ENCODE results near the gene C16orf78. TPM values are rescaled to one million over a fixed set of nuclear protein-coding genes. Genes with fewer than 3 reads are reported as not detected.
"Not testable (repeated sequence)": the region's sequence is repeated elsewhere in the genome, so short reads cannot be mapped to it uniquely, and the experiment has no call there.

C16orf78 gene
- total RNA-seq, 2 donors from 2014 or later: not detected

DNA sequence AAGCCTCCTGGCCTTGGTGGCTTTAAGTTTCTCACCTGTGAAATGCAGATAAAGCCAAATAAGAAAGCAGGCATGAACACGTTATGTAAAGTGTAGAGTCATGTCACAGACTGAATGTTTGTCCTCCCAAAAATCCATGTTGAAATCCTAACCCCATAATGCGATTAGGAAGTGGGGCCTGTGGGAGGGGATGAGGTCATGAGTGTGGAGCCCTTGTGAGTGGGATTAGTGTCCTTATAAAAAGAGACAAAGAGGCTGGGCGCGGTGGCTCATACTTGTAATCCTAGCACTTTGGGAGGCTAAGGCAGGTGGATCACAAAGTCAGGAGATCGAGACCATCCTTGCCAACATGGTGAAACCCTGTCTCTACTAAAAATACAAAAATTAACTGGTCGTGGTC is 19.5 kb upstream of the C16orf78 start:
- Mint-ChIP-seq H3K36me3 (ENCODE audit: low read depth) (no peaks in the 10 kb centered on the region), H3K27ac (no peak overlapping the region), H3K4me1 (no peaks in the 10 kb centered on the region), H3K27me3 (peaks cover 40% of the 10 kb centered on the region), H3K4me3 (no peak overlapping the region)
- ATAC-seq: no peak
- DNase-seq: no peak
- H3K9me3 ChIP-seq (ENCODE audit: control insufficient read depth, low read length, poor library complexity, severe bottlenecking): no peaks in the 10 kb centered on the region

DNA sequence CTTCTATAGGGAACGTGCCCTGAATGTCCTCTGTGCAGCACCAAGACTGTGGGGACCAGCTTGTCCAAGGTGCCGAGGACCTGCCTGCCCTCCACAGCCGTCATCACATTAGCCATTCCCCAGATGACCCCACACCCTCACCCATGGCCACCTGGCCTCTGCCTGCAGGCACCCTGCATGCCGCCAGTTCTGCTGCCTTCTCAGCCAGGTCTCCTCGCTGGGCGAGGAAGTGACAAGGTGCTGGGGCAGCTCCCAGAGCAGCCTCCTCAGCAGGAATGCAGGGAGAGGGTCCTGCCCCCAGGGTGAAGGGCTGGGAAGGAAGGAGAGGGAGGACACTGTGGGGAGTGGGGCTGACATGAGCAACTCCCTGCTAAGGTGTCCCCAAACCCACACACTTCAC is 18.6 kb upstream of the C16orf78 start:
- Mint-ChIP-seq H3K4me1 (no peaks in the 10 kb centered on the region), H3K4me3 (no peak overlapping the region), H3K27me3 (peaks cover 40% of the 10 kb centered on the region), H3K36me3 (ENCODE audit: low read depth) (no peaks in the 10 kb centered on the region), H3K27ac (no peak overlapping the region)
- no peak for DNase-seq
- no peaks in the 10 kb centered on the region for H3K9me3 ChIP-seq (ENCODE audit: control insufficient read depth, low read length, poor library complexity, severe bottlenecking)
- no peak for ATAC-seq

DNA sequence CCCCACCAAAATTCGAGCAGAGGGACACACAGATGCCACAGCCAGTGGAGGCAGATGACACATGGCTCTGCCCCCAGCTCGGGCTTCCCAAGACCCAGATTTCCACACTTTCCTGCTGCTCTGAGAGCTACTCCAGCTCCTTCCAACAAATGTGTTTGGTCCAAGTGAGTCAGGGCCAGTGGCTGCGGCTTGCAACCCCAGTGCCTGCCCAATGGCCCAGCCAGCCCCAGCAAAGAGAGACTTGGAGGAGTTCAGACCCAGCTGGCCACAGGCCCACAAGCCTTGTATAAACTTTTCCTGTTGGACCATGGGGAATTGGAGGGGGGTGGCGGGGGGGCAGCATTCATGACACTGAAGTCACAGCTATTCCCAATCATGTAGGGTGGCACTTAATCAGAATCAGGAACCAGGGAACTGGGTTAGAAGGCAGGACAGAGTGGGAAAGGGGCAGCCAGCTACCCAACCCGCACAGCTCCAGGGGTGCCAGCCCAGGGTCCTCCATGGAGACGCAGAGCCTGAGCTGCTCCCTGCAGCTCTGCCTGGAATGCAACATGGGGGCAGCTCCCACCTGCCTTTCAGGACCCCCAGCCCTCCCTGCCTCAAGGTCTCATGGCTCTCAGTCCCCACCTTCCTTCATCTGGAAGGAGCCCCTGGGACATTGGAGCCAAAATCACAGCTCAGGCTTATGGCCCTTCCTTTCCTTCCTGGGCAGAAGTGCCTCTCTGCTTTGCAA is 17.5 kb upstream of the C16orf78 start:
- Mint-ChIP-seq H3K27ac (no peak overlapping the region), H3K27me3 (peaks cover 33% of the 10 kb centered on the region), H3K4me1 (no peaks in the 10 kb centered on the region), H3K4me3 (no peak overlapping the region), H3K36me3 (ENCODE audit: low read depth) (no peaks in the 10 kb centered on the region)
- ATAC-seq (no peak), DNase-seq (no peak)
- H3K9me3 ChIP-seq (ENCODE audit: control insufficient read depth, low read length, poor library complexity, severe bottlenecking): no peaks in the 10 kb centered on the region

DNA sequence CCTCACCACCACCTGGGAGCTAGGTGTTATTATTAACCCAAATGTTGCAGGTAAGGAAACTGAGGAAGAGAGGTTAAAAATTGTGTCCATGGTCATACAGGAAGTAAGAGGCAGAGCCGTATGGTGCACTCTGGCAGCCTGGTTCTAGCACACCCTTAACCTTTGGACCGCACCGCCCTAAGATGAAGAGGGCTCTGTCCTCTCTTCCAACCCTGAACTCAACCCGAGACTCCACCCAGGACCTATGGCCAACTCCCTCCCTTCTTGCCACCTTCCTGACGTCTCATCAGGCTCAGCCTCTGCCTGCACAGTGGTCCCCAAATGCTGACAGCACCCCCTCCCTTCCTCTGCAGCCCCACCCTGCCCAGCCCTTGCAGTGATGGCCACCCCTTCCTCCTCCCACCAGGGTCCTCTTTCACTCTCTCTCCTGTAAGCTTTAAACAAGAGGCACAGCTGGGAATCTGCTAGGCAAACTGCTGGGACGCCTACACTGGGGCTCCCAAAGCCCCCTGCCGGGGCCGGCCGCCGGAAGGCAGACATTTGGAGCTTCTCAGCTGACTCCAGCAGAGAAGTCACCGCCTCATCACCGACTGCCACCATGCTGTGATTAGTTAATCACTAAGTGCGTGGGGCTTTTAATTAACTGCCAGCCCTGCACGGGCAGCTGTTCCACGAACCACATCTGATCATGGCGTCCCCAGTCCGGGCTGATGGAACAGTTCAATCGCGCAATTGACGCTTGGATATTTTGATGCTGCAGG is 16.7 kb upstream of the C16orf78 start:
- no peaks in the 10 kb centered on the region for H3K9me3 ChIP-seq (ENCODE audit: control insufficient read depth, low read length, poor library complexity, severe bottlenecking)
- no peak overlapping the region for H3K4me3 Mint-ChIP-seq
- ATAC-seq (no peak), DNase-seq (no peak)
- H3K27me3 Mint-ChIP-seq: peaks cover 27% of the 10 kb centered on the region
- H3K27ac Mint-ChIP-seq: no peak overlapping the region
- H3K36me3 Mint-ChIP-seq (ENCODE audit: low read depth): no peaks in the 10 kb centered on the region
- no peaks in the 10 kb centered on the region for H3K4me1 Mint-ChIP-seq

DNA sequence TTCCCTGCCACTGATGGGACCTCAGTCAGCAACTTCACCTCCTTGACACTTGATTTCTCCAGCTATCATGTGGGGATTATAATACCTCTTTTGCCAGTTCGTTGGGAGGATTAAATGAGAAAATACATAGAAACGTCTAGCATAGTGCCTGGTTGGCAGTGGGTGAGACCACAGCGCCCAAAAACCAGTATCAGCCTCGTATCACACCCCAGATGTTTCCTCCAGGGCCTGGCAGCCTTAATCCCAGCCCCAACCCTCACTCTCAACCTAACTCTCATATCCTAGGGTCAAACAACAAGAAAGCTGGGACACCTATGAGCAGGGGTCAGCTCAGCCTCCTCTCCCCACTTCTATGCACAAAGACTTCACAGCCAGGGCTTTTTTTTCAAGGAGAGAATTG is 14.0 kb upstream of the C16orf78 start:
- H3K4me3 Mint-ChIP-seq: no peak overlapping the region
- H3K27ac Mint-ChIP-seq: no peak overlapping the region
- H3K9me3 ChIP-seq (ENCODE audit: control insufficient read depth, low read length, poor library complexity, severe bottlenecking): no peaks in the 10 kb centered on the region
- peaks cover 17% of the 10 kb centered on the region for H3K27me3 Mint-ChIP-seq
- ATAC-seq (no peak), DNase-seq (no peak)
- H3K4me1 Mint-ChIP-seq: no peaks in the 10 kb centered on the region
- no peaks in the 10 kb centered on the region for H3K36me3 Mint-ChIP-seq (ENCODE audit: low read depth)

DNA sequence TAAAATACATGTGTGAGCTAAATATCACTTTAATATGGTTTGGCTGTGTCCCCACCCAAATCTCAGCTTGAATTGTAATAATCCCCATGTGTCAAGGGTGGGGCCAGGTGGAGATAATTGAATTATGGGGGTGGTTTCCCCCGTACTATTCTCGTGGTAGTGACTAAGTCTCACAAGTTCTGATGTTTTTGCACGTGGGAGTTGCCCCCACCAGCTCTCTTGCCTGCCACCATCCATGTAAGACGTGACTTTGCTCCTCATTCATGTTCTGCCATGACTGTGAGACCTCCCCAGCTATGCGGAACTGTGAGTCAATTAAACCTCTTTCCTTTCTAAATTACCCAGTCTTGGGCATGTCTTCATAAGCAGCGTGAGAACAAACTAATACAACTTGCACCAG is 11.9 kb upstream of the C16orf78 start:
- not testable (repeated sequence) for H3K4me3 Mint-ChIP-seq; H3K36me3 Mint-ChIP-seq (ENCODE audit: low read depth); H3K27ac Mint-ChIP-seq; H3K9me3 ChIP-seq (ENCODE audit: control insufficient read depth, low read length, poor library complexity, severe bottlenecking); ATAC-seq; DNase-seq; H3K4me1 Mint-ChIP-seq
- peaks cover 17% of the 10 kb centered on the region for H3K27me3 Mint-ChIP-seq

DNA sequence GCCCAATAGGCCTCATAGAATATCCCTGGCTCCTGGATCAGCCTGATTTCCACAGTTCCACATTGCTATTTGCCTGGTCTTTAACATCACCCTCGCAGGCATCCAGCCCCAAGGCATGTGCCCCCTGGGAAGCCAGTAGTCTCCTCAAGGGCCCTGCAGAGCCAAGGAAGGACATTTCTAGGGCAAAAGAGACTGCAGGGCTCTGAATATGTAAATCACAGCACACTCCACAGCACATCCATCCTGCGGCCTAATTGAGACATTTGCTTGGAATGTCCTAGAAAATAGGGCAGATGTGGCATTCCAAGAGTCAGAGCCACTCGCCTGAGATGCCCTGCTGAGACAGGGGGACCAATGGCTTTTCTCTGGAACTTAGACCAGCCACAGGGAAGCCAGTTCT is 11.4 kb upstream of the C16orf78 start:
- no peaks in the 10 kb centered on the region for H3K36me3 Mint-ChIP-seq (ENCODE audit: low read depth)
- H3K27me3 Mint-ChIP-seq: peaks cover 14% of the 10 kb centered on the region
- no peak overlapping the region for H3K4me3 Mint-ChIP-seq
- ATAC-seq (no peak), DNase-seq (no peak)
- no peaks in the 10 kb centered on the region for H3K9me3 ChIP-seq (ENCODE audit: control insufficient read depth, low read length, poor library complexity, severe bottlenecking)
- H3K4me1 Mint-ChIP-seq: no peaks in the 10 kb centered on the region
- no peak overlapping the region for H3K27ac Mint-ChIP-seq

DNA sequence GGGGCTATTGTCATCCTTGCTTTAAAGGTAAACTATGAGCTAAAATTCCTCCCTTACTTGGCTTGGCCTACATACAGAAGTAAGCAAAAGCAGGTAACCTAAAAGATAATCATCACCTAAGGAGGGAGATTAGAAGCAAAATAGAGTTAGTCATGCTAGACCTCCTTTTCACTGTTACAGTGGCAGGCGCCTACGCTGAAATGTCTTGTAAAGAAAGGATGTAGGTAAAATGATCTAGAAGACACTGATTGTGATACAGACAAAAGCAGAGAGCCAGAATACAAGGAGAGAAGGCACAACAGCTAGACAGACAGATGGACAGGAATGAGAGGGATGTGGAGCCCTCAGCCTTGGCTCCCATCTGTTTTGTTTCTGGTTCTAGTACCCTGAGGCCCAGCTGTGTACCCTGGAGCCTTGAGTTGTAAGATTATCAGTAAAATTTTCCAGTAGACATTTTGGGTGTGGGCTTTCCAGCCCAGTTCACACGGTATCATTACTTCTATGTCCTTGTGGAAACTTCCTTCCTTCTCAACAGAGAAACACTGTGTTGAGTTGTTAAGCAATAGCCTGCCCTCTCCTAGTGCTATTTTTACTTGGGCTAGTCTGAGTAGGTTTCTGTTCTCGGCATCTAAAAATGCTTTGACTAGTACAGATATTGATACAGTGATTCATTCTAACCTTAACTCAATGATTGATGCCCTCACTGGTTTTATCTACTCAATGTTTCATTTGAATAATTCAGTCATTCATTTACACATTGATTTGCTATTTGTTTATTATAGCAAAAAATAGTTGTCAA is 7.7 kb upstream of the C16orf78 start:
- Mint-ChIP-seq H3K27me3 (no peaks in the 10 kb centered on the region), H3K27ac (no peak overlapping the region), H3K4me3 (no peak overlapping the region), H3K36me3 (ENCODE audit: low read depth) (no peaks in the 10 kb centered on the region), H3K4me1 (no peaks in the 10 kb centered on the region)
- ATAC-seq (no peak), DNase-seq (no peak)
- H3K9me3 ChIP-seq (ENCODE audit: control insufficient read depth, low read length, poor library complexity, severe bottlenecking): no peaks in the 10 kb centered on the region

DNA sequence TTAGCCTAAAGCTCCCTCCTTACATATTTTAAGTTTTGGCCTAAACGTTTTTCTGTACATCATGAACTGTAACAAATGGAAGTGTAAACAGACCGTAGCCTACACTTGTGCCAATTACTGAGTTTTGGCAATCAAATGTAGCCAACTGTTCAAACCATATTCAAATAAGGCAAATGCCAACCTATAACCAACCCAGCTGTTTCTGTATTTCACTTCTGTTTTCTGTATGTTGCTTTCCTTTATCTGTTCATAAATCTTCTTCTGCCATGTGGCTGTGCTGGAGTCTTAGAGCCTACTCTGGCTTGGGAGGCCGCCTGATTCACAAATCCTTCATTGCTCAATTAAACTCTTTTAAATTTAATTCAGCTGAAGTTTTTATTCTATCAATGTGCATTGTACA is 6.9 kb upstream of the C16orf78 start:
- no peak for ATAC-seq
- no peak for DNase-seq
- no peaks in the 10 kb centered on the region for H3K27me3 Mint-ChIP-seq
- H3K4me3 Mint-ChIP-seq: peak overlapping the region; percentile 45
- no peaks in the 10 kb centered on the region for H3K9me3 ChIP-seq (ENCODE audit: control insufficient read depth, low read length, poor library complexity, severe bottlenecking)
- no peaks in the 10 kb centered on the region for H3K36me3 Mint-ChIP-seq (ENCODE audit: low read depth)
- H3K27ac Mint-ChIP-seq: no peak overlapping the region
- no peaks in the 10 kb centered on the region for H3K4me1 Mint-ChIP-seq

DNA sequence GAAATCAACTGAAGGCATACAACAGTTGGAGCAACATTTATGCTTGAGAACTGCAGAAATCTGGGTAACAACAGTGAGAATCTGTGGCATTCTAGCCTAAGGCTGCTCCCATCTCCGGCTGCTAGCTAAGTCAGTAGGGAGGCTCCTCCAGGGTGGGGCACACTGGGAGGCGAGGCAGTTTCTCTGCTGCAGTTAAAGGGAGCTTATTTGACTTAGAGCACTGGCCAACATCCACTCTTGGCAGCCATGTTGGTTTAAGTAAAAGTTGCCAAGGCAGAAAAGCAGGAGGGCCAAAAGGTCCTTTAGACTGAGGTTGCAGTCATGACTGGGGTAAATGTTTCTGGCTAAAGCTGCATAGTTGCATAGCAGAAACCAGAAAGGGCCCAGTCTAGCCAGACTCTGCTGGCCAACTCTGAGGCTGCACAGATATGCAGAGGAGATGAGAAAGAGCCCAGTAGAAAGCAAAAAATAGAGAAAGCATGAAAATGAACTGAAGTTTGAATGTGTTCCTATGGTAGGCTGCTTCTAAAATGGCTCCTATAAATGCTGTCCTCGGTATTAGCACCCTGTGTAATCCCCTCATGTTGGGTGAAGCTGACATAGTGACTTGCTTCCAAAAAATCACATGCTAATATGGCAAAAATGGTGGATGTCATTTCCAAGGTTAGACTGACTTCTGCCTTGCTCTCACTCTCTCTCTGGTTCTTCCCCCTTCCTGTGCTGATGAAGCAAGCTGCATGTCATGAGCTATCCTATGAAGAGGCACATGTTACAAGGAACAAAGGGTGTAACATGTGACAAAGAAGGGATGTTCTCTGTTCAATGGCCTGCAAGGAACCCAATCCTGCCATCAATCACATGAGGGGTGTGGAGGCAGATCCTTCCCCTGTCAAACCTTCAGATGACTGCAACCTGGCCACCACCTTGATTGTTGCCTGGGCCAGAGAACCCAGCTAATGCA is 3.7 kb upstream of the C16orf78 start:
- Mint-ChIP-seq H3K36me3 (ENCODE audit: low read depth) (no peaks in the 10 kb centered on the region), H3K27ac (no peak overlapping the region), H3K4me1 (no peaks in the 10 kb centered on the region), H3K27me3 (no peaks in the 10 kb centered on the region), H3K4me3 (no peak overlapping the region)
- H3K9me3 ChIP-seq (ENCODE audit: control insufficient read depth, low read length, poor library complexity, severe bottlenecking): no peaks in the 10 kb centered on the region
- ATAC-seq: no peak
- no peak for DNase-seq

DNA sequence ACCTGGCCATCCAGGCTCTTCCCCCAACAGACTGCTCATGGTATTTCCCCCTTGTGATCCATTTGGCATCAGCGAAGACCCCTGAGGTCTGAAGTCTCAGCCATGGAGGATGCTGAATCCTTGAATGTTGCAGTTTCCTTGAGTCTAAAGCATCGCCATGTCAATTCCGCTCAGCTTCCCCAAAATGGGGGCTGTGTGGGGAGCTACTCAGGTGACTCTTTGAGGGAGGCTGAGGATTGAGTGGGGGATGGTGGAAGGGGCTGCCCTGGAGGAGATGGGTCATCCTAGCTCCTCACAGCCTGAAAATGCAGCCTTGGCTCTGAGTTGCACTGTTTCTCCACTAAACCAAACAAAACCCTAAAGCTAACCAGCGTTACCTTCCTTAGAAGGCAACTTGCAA is 2.6 kb downstream of the C16orf78 start:
- Mint-ChIP-seq H3K36me3 (ENCODE audit: low read depth) (no peaks in the 10 kb centered on the region), H3K27ac (no peak overlapping the region), H3K27me3 (peaks cover 9% of the 10 kb centered on the region), H3K4me1 (no peaks in the 10 kb centered on the region), H3K4me3 (no peak overlapping the region)
- ATAC-seq (no peak), DNase-seq (no peak)
- H3K9me3 ChIP-seq (ENCODE audit: control insufficient read depth, low read length, poor library complexity, severe bottlenecking): no peaks in the 10 kb centered on the region

DNA sequence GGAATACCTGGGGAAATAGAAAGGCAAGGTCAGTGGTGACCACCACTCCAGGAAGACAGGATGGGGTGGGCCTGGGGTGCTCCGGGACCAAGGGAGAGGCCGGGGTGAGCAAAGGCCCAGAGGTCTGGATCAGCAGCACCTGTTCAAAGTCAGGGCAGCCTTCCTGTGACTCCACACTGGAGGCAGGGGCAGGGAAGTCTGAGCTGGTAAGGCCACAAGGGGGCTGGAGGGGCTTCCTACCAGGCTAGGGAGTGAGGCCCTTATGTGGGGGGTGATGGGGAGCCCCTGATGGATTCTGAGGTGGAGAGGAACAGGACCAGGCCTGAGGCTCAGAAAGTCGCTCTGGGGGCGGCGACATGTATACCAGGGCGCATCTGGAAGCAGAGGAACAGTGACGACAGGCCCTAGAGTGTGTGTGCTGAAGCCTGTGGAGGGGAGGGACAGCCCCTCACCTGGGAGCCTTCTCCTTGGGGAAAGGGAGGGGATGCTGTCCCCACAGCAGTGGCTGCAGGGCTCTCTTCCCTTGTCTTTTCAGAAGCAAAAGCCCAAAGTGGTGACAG is 3.7 kb downstream of the C16orf78 start:
- ATAC-seq (no peak), DNase-seq (no peak)
- Mint-ChIP-seq H3K27me3 (peaks cover 9% of the 10 kb centered on the region), H3K4me3 (no peak overlapping the region), H3K4me1 (no peaks in the 10 kb centered on the region), H3K36me3 (ENCODE audit: low read depth) (no peaks in the 10 kb centered on the region), H3K27ac (no peak overlapping the region)
- no peaks in the 10 kb centered on the region for H3K9me3 ChIP-seq (ENCODE audit: control insufficient read depth, low read length, poor library complexity, severe bottlenecking)

Data from T-helper 17 cell (primary cell).